GM19467 (cell line): Measurements from ENCODE around the gene OGDHL.

Source experiments
- ATAC-seq: cut with Tn5 transposase; IDR thresholded peaks from one replicate; pipeline ENCODE4 v1.9.1; 2021; ENCODE audit warnings: mild to moderate bottlenecking, moderate library complexity; ENCODE audit not compliant: unreplicated experiment

OGDHL gene

DNA sequence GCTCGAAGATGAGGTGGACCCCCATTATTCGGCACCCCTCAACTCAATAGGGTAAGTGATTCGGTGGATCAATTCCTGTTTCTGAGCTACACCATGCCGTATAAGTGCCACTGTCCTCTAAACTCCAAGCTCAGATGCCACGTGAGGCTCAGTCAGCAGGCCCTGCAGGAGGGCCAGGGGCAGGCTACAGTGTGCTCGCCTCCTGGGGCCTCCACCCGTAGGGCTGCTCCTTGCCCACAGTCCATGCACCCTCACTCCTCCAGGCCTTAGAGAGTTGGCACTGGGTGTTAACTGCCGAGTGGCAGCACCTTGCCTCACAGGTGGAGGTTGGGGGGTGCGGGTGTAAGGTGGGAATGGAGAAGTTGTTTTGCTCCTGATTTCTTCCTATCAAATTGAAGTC lies 70.5 kb downstream of the OGDHL start:
- ATAC-seq, result no peak

DNA sequence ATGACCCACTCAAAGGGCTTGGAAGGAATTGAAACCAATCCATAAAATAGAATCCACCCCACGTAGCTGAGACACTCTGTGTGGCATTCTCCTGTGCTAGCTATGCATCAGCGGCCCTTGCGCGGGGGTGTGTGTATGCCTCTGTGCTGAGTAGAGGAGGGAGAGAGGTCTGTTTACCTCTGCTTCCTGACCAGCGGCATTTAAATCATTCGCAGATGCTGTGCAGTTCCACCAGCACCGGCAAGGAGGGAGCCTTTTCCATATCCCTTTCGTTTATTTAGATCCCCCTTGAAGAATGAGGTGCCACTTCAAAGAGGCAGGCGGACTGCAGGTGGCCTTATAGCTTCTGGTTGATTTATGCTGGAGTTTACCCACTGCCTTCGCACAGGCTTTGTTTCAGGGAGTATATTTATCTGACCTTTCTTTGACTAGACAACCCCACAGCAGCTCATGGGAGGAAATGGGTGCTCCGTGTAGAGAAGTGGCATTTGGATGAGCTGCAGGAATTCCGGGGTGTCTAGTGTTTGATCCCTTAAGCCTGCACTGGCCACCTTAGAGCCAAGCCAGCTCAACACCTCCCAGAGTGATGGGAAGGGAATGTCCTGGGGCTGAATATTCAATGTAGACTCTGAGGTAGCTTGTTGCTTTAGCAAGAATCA lies 71.3 kb downstream of the OGDHL start:
- no peak for ATAC-seq

DNA sequence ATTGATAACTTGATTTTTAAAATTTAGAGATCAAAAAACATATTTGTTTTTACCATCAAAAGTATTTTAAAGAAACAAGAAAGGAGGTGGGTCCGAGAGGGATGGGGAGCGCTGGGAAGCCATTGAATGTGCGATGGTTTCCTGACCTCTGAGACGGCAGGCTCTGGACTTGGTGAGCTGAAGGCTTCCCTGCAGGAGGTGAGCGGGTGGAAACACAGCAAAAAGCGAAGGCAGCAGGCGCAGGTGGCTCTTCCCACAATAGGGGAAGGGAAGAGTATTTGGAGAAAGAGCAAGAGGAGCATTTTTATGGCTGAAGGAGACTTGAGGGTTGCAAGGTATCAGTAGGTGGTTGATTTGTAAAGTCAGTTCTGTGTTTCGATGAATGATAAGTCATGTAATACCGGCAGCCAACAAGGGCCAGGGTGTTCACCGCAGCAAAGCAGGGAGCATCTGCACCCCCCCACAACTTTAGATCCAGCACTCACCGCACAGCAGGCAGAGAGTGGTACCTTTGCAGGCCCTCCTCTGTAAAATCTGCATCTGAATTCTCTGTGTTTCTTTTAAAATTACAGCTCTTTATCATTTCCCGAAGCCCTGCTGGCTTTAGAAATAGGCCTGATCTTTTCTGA lies 72.1 kb downstream of the OGDHL start:
- ATAC-seq, result no peak

DNA sequence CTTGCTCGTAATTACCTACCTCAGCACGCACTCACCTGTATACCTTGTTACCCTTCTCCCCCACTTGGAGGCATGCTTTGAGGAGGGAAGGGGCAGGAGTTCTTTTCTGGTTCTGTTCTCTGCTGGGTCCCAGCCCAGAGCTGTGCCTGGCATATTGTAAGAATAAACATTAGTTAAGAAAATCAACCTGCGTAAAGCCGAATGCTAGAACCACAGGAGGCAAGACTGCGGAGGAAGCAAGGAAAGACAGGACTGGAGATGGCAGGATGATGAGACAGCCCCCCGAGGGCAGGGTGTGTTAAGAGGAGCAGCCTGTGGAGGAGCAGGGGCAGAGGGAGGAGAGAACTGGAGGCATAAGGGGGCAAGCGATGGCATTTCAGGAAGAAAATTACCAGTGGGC lies 73.2 kb downstream of the OGDHL start:
- ATAC-seq, result no peak

DNA sequence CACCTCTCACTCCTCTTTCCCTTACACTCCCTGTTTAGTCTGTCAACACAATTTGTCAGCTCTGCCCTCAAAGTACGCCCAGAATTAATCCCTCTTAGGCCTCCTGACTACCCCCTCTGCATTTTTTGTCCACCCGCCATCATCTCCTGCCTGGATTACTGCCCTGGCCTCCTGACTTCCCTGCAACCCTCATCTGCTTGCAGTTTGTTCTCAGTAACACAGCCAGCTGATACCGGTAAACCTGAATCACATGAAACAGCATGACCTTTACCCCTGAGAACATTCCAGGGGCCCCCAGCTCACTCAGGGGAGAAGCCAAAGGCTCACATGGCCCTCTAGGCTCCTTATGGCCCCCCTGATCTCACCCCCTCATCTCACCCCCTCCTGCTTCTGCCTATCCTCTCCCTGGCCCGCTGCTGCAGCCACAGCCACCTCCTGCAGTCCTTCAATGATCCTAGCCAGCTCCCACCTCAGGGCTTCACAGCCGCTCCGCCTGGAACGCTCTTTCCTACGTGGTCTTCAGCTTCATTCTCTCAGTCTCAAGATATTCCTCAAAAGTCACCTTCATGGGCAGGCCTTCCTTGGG lies 73.8 kb downstream of the OGDHL start:
- ATAC-seq, result no peak

DNA sequence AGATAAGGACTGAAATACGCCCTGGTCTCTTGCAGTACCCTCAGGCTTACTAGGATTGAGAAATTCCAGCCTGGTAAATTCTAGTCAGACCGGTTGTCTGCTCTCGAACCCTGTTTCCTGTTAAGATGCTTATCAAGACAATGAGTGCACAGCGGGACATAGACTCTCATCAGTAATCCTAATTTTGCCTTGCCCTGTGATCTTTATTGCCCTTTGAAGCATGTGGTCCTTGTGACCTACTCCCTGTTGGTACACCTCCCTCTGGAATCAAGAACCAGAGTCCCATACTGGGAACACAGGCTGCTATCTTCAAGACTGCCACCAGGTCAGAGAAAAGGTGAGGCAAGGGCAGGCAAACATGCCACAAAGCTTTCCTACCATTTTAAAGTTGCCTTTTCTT lies 75.5 kb downstream of the OGDHL start:
- no peak for ATAC-seq
